ENCODE results near the gene PTCD2.
A peak's percentile ranks its signal among the peaks of the same experiment; 100 is the strongest.
"Not testable (repeated sequence)": the region's sequence is repeated elsewhere in the genome, so short reads cannot be mapped to it uniquely, and the experiment has no call there.

The PTCD2 gene

DNA sequence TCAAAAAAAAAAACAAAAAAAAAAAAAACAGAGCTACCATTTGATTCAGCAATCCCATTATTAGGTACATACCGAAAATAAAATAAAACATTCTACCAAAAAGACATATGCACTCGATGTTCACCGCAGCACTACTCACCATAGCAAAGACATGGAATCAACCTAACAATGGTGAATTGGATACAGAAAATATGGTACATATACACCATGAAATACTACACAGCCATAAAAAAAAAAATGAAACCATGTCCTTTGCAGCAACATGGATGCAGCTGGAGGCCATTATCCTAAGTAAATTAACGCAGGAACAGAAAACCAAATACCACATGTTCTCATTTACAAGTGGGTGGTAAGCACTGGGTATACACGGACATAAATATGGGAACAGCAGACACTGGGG is 21.5 kb upstream of the PTCD2 start:
- DNase-seq = no peak

DNA sequence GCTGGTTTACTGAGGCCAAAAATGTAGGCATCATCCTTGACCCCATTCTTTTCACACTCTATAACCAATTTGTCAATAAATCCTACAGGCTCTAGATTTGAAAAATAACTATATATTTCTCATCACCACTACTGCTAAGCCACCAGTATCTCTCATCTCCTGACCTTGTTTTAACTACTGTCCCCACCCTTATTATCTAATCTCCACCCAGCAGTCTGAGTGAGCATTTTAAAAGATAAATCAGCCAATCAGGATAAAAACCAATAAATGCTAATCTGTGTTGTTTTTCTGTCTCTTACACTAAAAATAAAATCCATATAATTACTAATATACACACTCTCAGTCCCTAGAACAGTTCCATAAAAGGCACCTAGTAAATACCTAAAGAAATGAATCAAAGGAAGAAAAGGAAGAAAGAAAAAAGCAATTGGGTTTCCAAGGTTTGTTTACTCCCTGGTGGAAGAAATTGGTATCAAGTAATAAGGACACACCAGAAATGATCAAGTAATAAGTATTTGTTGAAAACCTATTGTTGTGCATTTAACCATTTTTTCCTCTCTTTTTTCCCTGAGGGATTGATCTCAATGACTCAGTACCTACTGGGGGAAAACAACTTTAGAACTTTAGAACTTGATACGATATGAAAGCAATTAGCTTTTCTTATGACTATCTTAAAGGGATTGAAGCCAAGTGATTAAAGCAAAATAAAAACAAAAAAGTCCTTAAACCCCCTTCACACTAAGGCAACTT is 19.4 kb upstream of the PTCD2 start:
- no peak for DNase-seq

DNA sequence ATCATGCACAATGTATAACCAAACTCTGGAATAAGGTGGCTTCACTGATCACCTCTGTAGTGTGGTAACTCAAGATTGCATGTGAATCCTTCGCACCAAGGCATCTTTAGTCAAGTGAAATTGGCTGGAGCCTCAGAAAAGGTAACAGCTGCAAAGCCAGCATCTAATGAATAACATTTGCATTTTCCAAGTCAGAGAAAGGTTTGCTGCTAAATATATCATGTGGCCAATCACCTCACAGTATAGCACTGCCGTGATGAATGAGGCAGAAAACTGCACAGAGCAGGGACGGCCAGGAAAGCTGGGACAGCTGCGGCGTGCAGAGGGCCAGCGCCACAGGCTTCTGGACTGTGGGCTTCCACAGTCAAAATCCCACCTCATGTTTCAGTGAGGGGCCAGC is 18.6 kb upstream of the PTCD2 start:
- DNase-seq = no peak

DNA sequence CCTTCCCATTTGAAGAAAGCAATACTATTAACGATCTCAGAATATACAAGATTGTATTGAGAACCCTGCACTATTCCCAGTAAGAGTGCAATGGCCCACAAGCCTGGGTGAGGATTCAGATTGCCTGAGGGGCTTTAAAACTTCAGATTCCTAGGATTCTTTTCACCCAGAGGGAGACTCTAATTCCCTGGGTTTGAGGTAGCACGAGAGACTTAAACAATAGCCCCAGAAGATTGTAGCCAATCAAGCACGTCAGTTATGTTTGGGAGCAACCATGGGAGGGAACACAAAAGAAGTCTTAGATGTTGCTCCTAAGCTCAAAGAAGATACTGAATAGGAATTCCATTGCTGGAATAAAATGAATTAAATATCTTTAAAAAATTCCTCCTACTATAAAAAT is 18.0 kb upstream of the PTCD2 start:
- no peak for DNase-seq

DNA sequence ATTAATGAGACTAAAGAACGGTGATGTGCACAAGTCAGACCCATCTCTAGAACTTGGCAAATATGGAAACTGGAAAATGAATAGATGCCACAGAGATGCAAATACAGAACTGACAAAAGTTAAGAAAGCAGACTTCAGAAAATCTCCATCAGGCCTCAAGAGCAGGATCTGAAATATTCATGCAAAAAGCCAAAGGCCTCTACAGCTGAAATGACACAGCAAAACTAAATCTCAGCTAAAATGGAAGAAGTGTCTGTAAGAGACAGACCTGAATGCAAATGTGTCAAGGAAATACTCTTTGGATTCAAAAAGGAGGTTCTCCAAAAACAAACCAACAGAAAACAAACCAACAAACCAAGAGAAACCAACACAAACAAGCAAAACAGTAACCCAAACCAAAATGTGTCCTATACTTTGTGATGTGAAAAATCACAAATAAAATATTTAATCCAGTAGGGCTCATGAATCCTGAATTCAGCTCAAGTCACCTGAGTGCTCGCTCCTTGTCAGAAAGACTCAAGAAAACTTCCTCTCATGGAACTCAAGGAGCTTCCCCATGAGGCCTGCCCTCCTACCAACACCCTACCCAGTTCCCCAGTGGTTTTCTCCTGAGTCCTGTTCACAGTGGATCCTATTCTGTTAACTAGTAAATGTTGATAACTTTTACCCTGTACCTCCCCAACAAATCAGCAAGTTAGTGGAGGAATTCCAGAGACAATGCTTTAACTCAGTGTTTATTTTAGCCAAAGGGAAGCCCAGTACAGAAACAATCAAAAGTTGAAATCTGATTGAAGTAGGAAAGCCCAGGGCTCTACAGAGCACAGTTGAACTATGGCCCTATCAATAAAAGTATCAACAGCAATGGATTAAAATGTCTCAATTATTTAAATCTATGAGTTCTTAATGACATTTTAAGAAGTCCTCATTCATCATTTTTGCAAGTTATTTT is 14.7 kb upstream of the PTCD2 start:
- no peak for DNase-seq

DNA sequence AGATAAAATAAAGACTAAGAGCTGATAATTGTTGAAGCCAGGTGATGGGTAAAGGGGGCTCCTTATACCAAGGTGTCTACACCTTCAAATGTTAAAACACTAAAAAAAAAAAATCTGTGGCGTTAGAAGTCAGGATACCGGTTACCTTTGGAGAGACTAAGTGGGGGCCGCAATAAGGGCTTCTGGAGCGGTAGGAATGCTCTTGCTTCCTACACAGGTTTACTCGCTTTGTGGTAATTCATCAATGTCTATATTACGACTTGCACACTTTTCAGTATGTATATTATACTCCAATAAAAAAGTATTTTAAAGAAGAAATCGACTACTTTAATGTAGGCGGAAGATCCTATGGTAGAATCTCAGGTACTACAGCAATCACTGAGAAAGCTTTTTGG is 12.6 kb upstream of the PTCD2 start:
- DNase-seq = no peak

DNA sequence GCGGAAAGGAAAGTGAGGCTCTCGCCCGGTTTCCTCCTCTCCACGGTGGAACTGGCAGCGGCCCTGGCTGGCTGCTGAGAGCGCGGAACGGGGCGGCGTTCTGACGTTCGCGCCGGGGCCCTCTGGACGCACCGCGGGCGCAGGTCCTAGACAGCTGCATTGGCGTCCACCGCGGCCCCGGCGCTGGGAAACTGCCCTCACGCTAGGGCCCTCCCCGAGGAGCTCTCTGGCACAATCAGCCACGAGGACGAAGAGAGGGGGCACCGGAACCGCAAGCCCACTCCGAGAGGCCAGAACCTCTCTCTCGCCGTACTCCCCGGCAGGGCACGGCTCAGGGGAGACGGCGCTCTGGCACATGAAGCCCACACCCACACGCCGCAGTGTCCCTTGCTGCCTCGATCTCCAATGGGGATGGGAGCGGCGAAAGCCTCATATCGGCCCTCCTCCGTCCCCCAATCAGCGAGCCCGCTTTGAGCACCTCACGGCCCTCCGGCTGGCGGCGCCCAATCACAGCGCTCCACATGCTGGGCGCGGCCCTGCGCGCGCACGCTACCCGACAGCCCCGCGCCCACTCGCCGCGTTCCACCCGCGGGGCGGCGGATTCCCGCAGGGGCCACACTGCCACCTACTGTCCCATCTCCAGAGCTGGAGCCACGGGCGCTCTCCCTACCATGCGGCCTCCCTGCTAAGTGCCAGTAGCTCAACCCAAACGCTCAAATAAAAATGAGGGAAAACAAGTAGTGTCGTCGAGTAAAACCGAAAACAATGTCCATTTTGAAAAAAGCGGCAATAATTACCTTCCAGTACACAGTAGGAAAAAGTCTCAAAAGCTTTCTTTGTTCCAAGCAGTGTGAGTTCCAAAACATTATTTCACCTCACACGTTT is 12.0 kb upstream of the PTCD2 start:
- peak; percentile 83 to 88 for DNase-seq

DNA sequence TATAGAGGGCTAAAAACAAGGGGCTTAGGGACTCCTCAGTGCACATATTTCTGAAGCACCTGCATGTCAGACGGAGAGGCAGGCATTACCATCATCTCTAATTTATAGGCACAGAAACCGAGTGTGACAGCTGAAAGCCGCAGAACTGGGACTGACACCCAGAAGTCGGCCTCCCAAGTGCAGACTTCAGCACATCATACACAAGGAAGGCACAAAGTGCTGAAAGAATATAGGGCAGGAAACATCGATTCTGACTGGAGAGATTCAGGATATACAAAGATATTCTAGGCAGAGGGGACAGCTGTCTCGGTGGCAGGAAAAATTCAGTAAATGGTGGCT is 11.4 kb upstream of the PTCD2 start:
- DNase-seq = no peak

DNA sequence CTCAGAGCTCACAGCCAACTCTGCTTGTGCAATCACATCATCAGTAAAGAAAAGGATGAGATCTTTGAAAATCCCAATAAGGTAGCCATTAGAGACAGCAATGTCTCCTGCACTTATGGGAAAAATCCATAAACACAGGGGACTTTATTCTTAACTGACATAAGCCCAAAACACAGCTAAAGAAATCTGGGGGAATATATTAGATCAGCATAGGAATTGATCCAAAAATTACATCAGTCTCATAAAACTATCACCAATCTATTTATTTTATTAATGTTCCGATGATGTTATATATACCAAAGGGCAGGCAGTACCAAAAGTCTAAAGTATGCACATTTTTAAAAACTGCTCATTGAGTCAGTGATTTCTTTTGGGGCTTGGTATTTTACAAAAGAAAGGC is 7.0 kb upstream of the PTCD2 start:
- no peak for DNase-seq

DNA sequence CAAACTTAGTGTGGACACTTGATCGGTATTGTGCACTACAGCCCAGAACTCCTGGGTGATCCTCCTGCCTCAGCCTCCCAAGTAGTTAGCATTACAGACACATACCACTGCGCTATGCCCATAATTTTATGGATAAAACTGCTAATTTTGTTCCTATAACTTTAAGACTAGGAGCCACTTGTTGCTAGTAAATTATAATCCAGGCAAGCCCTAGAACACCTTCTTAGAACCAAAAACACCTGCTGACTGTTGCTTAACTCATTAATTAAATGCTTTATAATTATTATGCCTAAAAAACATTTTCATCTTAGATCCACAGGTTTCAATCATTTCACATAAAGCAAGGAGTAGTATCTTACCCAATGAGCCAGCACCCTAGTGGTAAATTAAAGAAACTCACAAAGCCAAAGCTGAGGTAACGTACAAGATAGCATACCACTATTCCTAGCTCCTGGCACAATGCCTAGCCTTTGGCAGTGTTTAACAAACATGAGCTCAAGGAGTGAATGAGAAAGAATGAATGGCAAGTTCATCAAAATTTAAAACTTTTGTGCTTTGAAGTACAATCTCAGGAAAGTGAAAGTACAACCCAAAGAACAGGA is 5.5 kb upstream of the PTCD2 start:
- DNase-seq = no peak

DNA sequence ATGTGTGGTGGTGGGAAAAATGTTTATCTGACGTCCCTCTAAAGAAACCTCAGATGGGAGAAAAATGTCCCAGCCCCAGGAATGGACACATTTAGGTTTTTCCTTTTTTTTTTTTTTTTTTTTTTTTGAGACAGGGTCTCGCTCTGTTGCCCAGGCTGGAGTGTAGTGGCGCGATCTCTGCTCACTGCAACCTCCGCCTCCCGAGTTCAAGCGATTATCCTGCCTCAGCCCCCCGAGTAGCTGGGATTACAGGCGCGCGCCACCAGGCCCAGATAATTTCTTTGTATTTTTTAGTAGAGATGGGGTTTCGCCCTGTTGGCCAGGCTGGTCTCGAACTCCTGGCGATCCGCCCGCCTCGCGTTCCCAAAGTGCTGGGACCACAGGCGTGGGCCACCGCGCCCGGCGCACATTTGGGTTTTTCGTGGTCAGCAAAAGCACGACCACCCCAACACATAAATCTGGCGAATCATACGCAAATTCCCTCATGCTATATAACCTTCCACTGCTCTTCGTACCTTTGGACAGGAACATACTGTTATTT is 668 bp upstream of the PTCD2 start:
- DNase-seq = not testable (repeated sequence)

DNA sequence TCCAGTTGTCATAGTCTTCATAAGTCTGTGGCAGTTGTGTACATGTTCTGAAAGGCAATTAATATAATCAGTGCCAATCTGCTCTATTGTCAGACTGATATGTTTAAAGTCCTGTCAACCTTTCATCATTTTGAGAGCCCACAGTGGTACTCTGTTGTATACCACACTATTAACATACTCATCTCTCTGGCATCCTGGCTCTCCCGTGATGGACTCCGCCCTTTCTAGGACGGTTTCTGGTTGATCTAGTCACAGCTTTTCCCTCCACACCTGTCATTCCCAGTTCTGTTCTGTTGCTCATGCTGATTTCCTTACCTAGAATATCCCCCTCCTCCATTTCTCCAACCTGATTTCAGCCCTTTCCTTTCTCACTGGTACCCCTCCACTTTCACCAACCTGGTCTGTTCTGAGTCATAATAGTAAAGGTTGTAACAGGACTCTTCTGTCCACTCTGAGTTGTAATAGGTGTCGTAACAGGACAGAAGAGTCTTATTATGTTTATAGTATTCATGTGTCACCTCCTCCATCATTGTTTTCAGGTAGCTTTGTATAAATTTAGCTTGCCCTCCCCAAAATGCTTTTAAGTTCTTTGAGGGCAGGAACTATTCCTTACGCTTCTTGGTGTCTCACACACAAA is 4.1 kb downstream of the PTCD2 start:
- no peak for DNase-seq

DNA sequence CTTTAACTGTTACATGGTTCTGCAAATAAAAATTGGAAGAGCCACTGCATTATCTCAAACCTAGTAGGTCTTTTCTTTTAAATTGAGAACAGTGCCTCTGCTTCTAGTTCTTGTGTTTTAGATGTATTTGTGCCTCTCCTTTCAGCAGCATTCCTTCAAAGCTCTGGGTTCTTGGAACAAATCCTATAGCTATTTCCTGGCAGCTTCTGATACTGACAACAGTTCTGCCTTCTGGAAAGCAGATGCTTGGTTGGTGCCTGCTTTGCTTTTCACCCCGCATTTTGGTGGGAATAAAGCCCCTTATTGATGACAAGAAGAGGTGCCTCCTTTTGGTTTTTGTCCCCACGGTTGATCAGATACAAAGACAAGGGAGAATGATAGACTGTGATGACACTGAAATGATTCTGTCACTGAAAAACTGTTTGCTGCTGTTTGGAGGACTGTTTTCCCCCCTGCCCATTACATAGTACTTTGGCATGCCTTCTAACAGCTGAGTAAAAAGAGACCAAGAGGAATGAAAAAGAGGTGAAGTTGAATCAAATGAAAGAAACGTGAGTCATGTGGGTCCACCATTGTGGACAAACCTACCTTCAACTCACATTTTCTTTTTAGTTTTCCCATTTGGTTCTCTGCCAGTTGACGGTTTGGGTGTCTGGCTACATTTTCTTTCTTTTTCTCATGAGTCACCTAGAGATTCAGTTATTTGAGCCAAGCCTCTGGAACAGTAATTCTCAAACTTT is 5.6 kb downstream of the PTCD2 start:
- DNase-seq = no peak

DNA sequence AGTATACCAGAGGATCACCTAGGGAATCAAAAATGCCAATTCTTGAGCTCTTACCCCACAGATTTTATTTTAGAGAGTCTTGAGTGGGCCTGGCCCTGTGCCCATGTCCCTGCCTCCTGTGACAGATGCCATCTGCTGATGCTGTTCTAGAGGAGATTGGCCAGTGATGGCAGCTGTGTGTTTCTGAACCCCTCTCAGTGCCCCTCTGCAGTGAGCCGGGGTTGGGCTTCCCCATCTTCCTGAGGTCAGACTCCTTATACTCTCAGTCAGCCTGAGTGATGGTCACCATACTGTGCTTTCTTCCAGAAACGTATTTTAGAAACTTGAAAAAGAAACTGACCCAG is 6.1 kb downstream of the PTCD2 start:
- no peak for DNase-seq

DNA sequence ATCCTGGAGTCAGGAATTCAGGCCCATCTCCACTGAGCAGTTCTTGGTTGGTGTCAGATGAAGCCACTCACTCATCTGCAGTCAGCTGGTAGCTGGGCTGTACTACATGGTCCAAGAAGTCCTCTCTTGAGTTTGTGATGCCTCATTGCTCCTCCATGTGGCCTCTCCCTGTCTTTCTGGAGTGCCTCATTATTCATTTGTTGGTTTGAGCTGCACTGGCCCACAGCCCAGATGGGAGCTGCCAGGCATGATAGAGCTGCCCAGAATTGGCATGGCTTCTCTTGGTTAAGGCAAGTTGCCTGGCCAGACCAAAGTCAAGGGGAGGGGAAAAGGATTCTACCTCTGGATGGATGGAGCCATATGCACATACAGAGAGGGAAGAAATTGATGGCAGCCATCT is 8.0 kb downstream of the PTCD2 start:
- peak; percentile 43 to 78 for DNase-seq

DNA sequence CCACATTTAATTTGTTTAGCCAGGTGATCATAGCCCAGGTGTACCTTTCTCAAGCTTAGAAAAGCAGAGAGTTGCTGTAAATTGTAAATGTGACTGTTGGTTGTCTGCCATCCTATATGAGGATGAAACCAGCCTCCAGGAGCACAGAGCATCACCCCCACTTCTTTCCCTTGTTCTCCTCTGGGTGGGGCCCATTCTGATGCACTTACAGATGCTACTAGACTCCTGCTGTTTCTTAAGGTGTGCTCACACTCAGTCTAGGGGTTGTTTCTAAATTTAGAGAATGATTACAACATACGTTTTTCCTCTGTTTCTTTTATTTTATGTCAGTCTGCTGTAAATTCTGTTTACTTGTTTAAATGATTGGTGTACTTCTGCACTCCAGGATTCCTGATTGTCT is 10.5 kb downstream of the PTCD2 start:
- no peak for DNase-seq

DNA sequence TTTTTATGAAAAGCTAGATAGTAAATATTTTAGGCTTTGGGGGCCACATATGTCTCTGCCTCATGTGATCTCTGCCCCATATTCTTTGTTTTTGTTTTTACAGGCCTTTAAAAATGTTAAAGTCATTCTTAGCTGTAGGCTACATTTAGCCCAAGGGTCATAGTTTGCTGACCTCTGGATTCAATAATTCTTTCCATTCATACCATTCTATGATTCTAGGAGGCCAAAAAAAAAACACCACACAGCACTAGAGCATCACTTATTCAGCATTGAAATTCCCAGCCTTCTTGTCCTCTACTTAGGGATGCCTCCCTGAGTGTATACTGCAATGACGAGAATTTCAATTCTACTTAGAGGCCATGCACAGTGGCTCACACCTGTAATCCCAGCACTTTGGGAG is 17.0 kb downstream of the PTCD2 start:
- no peak for DNase-seq

DNA sequence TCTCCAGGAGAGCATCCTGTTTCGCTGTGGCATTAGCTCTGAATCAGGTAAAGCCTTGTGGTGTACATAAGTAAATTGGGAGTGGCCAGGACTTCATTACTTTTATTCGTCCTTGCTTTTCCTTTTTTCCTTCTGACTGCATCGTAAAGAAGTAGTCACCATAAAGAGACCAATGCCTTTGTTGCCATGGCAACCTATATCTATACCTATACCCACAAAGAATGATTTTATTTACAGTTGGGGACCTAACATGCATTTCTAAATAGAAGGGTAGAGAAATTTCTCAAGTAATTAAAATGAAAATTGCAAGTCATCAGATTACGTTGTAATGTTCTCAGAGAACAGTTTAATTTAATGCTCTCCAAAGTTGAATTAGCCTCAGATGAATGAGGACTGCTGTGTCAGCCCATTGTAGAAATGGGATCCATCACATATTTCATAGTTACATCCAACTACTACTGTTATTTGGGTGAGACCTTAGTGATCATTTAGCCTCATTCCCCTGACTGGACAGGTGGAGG is 18.6 kb downstream of the PTCD2 start:
- DNase-seq = no peak

DNA sequence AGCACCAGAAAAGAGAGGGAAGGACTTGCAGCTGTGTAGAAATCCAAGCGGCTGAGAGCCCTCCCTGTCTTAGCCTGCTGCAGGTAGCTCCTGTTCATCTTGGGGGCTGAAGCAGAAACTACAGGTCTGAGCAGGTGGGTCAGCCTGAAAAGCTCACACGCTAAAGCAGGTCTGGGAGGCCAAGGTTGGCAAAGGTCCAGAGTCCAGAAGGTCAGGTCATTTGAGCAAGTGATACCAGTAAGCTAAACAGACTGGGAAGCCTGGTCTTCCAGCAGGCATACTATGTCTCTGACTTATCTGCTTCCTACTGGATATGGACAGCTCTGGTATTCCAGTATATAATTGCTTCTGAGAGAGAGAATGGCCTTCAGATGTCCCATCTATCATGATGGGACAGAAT is 26.2 kb downstream of the PTCD2 start:
- DNase-seq = no peak

DNA sequence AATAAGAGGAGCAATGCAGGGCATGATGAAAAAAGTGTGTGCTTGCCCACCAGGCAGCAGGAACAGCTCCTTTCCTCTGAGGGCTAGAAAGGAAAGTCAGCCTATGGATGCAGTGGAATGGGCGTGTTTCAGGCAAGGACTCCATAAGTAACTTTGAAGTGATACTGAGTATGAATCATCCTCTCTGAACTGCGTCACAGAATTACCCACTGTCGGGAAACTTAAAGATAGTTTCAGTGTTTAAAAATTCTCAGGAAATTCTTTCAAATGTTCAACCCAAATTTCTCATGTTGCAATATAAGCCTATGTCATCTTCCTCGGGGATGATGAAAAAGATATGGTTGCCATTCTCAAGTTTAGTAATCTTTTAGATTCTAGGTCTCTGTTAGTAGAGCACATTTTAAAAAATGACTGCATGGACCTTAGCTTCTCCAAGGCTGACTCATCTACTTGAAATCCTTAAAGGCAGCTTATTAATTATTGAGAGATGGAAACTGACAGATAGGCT is 27.7 kb downstream of the PTCD2 start:
- no peak for DNase-seq

DNA sequence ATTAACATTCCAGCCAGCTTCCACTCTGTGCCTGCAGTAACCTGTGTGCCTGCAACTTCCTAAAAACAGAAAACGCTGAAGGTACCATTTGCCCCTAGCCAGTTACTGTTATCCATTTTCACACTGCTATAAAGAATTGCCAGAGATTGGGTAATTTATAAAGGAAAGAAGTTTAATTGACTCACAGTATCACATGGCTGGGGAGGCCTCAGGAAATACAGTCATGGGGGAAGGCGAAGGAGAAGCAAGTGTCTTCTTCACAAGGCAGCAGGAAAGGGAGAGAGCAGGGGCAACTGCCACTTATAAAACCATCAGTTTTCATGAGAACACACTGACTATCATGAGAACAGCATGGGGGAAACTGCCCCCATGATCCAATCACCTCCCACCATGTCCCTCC is 31.2 kb downstream of the PTCD2 start:
- DNase-seq = no peak

All from cerebellar nuclear complex (tissue), 1 donor.